Measurements from ENCODE around the gene CCL28. TPM values are rescaled to one million over a fixed set of nuclear protein-coding genes. Genes with fewer than 3 reads are reported as not detected.

The CCL28 gene
- total and polyA plus RNA-seq, 2 donors (not counting 3 experiments of a cell fraction or from before 2014, with no cell fraction given): 1.2 to 1.8 TPM

DNA sequence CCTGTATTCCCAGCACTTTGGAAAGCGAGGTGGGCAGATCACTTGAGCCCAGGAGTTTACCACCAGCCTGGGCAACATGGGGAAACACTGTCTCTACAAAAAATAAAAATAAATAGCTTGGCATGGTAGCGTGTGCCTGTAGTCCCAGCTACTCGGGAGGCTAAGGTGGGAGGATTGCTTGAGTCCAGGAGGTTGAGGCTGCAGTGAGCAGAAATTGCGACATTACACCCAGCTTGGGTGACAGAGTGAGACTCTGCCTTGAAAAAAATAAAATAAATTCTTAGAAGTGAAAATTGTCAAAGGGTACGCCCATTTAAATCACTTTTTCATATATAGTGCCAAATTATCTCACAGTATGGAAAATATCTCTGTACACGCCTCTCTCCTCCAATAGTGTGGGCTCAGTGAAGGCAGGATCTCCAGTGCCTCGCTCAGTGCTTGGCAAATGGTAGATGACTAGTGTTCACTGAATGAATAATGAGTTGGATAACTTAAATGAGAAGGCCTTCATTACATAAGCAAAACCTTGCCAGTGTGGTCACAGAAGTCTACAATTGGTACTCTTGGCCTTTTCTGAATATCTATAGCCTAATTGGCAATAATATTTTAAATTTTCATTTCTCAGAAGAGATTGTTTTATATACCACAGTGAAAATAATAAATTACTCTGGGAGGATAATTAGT is 9.4 kb upstream of the CCL28 start:
- ChIA-PET CTCF (interaction anchor here (0.9 to 1.5 kb wide), 3 partner anchors 9 to 62 kb away, joined by 3 to 7 read pairs (median 4); partner anchors contain the start of genes CCL28 and TMEM267), POLR2A (no interaction called here)
- H3K4me1 ChIP-seq (ENCODE audit: control insufficient read depth, extremely low read depth, insufficient read depth, low read length): no peaks in the 10 kb centered on the region
- FAIRE-seq (no peak), DNase-seq (ENCODE audit: low read depth, low spot score) (peak; percentile 13)
- H3K4me3 ChIP-seq (replicated peaks in 1 of 3; ENCODE audit: insufficient read depth in 1 of 3, low read depth in 1 of 3, low read length in 3 of 3): no peak overlapping the region
- H3K9me1 ChIP-seq (replicated peaks; ENCODE audit: control insufficient read depth, extremely low read depth, insufficient read depth, low read length): no peaks in the 10 kb centered on the region
- no peaks in the 10 kb centered on the region for H3K9me3 ChIP-seq (replicated peaks; ENCODE audit: control insufficient read depth, insufficient read depth, low read length)
- no peak overlapping the region for H3K4me2 ChIP-seq (ENCODE audit: insufficient read depth, low read length)
- no TSS peak for BruUV-seq (replicated peaks)
- H4K20me1 ChIP-seq (replicated peaks; ENCODE audit: control insufficient read depth, extremely low read depth, insufficient read depth, low read length): no peaks in the 10 kb centered on the region
- intact Hi-C loops (cut with micrococcal nuclease): no loop called here
- H3K27me3 ChIP-seq (ENCODE audit: control insufficient read depth in 2 of 2, insufficient read depth in 2 of 2, low read length in 2 of 2): peaks cover 3 to 7% of the 10 kb centered on the region in 2 experiments
- no peaks in the 10 kb centered on the region for H3K36me3 ChIP-seq (ENCODE audit: control insufficient read depth in 2 of 2, extremely low read depth in 1 of 2, insufficient read depth in 2 of 2, low read length in 2 of 2)
- no peak for TF ChIP-seq EZH2 (IDR thresholded peaks at IDR 0.05; ENCODE audit: borderline replicate concordance, low read depth, low read length, severe bottlenecking)
- no peak for TF ChIP-seq POLR2AphosphoS5 (IDR thresholded peaks at IDR 0.05; ENCODE audit: insufficient read depth, low read depth, low read length)
- H3K79me2 ChIP-seq (ENCODE audit: control insufficient read depth, insufficient read depth, low read length): no peaks in the 10 kb centered on the region
- no peak overlapping the region for H2AFZ ChIP-seq (ENCODE audit: low read depth, low read length)
- H3K27ac ChIP-seq (ENCODE audit: insufficient read depth, low read depth, low read length): no peak overlapping the region
- dilution Hi-C loops (cut with MboI; ENCODE audit: extremely low pct_ligation_motif_present, low sequenced_read_pairs): no loop called here
- no peak overlapping the region for H3K9ac ChIP-seq (replicated peaks; ENCODE audit: extremely low read depth, insufficient read depth, low read length)

GRCh38 chr5:43420241-43420640 is 8.1 kb upstream of the CCL28 start:
- dilution Hi-C loops (cut with MboI; ENCODE audit: extremely low pct_ligation_motif_present, low sequenced_read_pairs): no loop called here
- Histone ChIP-seq H3K4me3 (replicated peaks in 1 of 3; ENCODE audit: insufficient read depth in 1 of 3, low read depth in 1 of 3, low read length in 3 of 3) (no peak overlapping the region), H3K4me2 (ENCODE audit: insufficient read depth, low read length) (no peak overlapping the region), H3K79me2 (ENCODE audit: control insufficient read depth, insufficient read depth, low read length) (no peaks in the 10 kb centered on the region), H3K4me1 (ENCODE audit: control insufficient read depth, extremely low read depth, insufficient read depth, low read length) (no peaks in the 10 kb centered on the region), H2AFZ (ENCODE audit: low read depth, low read length) (no peak overlapping the region), H3K27ac (ENCODE audit: insufficient read depth, low read depth, low read length) (no peak overlapping the region), H3K36me3 (ENCODE audit: control insufficient read depth in 2 of 2, extremely low read depth in 1 of 2, insufficient read depth in 2 of 2, low read length in 2 of 2) (no peaks in the 10 kb centered on the region), H3K9me3 (replicated peaks; ENCODE audit: control insufficient read depth, insufficient read depth, low read length) (no peaks in the 10 kb centered on the region), H3K9me1 (replicated peaks; ENCODE audit: control insufficient read depth, extremely low read depth, insufficient read depth, low read length) (no peaks in the 10 kb centered on the region), H3K9ac (replicated peaks; ENCODE audit: extremely low read depth, insufficient read depth, low read length) (no peak overlapping the region), H3K27me3 (ENCODE audit: control insufficient read depth in 2 of 2, insufficient read depth in 2 of 2, low read length in 2 of 2) (peaks cover 3 to 11% of the 10 kb centered on the region in 2 experiments), H4K20me1 (replicated peaks; ENCODE audit: control insufficient read depth, extremely low read depth, insufficient read depth, low read length) (no peaks in the 10 kb centered on the region)
- POLR2A ChIA-PET: no interaction called here
- intact Hi-C loops (cut with micrococcal nuclease): no loop called here
- DNase-seq (ENCODE audit: low read depth, low spot score) (no peak), FAIRE-seq (no peak)
- CTCF ChIA-PET: interaction anchor here (0.7 to 1.2 kb wide), 2 partner anchors 64 to 314 kb away, joined by 3 to 6 read pairs; partner anchors contain the start of gene TMEM267
- no peak for TF ChIP-seq EZH2 (IDR thresholded peaks at IDR 0.05; ENCODE audit: borderline replicate concordance, low read depth, low read length, severe bottlenecking)
- TF ChIP-seq, protein P1, sequence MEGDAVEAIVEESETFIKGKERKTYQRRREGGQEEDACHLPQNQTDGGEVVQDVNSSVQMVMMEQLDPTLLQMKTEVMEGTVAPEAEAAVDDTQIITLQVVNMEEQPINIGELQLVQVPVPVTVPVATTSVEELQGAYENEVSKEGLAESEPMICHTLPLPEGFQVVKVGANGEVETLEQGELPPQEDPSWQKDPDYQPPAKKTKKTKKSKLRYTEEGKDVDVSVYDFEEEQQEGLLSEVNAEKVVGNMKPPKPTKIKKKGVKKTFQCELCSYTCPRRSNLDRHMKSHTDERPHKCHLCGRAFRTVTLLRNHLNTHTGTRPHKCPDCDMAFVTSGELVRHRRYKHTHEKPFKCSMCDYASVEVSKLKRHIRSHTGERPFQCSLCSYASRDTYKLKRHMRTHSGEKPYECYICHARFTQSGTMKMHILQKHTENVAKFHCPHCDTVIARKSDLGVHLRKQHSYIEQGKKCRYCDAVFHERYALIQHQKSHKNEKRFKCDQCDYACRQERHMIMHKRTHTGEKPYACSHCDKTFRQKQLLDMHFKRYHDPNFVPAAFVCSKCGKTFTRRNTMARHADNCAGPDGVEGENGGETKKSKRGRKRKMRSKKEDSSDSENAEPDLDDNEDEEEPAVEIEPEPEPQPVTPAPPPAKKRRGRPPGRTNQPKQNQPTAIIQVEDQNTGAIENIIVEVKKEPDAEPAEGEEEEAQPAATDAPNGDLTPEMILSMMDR (IDR thresholded peaks at IDR 0.05; ENCODE audit: extremely low read depth in 1 of 2, insufficient read depth in 1 of 2, low read depth in 1 of 2, low read length in 2 of 2): no peak
- TF ChIP-seq JUN (IDR thresholded peaks at IDR 0.05; ENCODE audit: borderline replicate concordance, insufficient read depth, insufficient read length, low read depth): no peak
- TF ChIP-seq MAX (IDR thresholded peaks at IDR 0.05; ENCODE audit: insufficient read depth, insufficient read length): no peak
- TF ChIP-seq POLR2A (IDR thresholded peaks at IDR 0.05; ENCODE audit: low read depth, low read length): no peak
- TF ChIP-seq MYC (IDR thresholded peaks at IDR 0.05; ENCODE audit: low read depth, low read length): no peak
- no peak for TF ChIP-seq FOS (IDR thresholded peaks at IDR 0.05; ENCODE audit: borderline replicate concordance, insufficient read depth, low read length)
- no peak for TF ChIP-seq POLR2AphosphoS5 (IDR thresholded peaks at IDR 0.05; ENCODE audit: insufficient read depth, low read depth, low read length)
- no peak for TF ChIP-seq GATA2 (IDR thresholded peaks at IDR 0.05; ENCODE audit: insufficient read depth, insufficient read length, low read depth, low read length)
- BruUV-seq (replicated peaks): no TSS peak

All from endothelial cell of umbilical vein (primary cell).